ENCODE measurements around the gene DNAAF5. TPM values are rescaled to one million over a fixed set of nuclear protein-coding genes. Genes with fewer than 3 reads are reported as not detected.

Gene DNAAF5
- total and polyA plus RNA-seq, 2 of the 13 experiments (the other 11 are each of a cell fraction or from before 2014, with no cell fraction given), result 11.9 to 21.5 TPM

GRCh38 chr7:713139-713457 lies 13.4 kb upstream of the DNAAF5 start (continued):
- TF ChIP-seq, protein P1, sequence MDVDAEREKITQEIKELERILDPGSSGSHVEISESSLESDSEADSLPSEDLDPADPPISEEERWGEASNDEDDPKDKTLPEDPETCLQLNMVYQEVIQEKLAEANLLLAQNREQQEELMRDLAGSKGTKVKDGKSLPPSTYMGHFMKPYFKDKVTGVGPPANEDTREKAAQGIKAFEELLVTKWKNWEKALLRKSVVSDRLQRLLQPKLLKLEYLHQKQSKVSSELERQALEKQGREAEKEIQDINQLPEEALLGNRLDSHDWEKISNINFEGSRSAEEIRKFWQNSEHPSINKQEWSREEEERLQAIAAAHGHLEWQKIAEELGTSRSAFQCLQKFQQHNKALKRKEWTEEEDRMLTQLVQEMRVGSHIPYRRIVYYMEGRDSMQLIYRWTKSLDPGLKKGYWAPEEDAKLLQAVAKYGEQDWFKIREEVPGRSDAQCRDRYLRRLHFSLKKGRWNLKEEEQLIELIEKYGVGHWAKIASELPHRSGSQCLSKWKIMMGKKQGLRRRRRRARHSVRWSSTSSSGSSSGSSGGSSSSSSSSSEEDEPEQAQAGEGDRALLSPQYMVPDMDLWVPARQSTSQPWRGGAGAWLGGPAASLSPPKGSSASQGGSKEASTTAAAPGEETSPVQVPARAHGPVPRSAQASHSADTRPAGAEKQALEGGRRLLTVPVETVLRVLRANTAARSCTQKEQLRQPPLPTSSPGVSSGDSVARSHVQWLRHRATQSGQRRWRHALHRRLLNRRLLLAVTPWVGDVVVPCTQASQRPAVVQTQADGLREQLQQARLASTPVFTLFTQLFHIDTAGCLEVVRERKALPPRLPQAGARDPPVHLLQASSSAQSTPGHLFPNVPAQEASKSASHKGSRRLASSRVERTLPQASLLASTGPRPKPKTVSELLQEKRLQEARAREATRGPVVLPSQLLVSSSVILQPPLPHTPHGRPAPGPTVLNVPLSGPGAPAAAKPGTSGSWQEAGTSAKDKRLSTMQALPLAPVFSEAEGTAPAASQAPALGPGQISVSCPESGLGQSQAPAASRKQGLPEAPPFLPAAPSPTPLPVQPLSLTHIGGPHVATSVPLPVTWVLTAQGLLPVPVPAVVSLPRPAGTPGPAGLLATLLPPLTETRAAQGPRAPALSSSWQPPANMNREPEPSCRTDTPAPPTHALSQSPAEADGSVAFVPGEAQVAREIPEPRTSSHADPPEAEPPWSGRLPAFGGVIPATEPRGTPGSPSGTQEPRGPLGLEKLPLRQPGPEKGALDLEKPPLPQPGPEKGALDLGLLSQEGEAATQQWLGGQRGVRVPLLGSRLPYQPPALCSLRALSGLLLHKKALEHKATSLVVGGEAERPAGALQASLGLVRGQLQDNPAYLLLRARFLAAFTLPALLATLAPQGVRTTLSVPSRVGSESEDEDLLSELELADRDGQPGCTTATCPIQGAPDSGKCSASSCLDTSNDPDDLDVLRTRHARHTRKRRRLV (CRISPR knock-in tag; IDR thresholded peaks at IDR 0.05), result no peak

GRCh38 chr7:713488-714230 lies 12.8 kb upstream of the DNAAF5 start:
- Histone ChIP-seq H3K27me3 (ENCODE audit: control insufficient read depth in 1 of 2, insufficient read depth in 2 of 2, low read length in 2 of 2) (no peaks in the 10 kb centered on the region), H3K27ac (ENCODE audit: extremely low read length, insufficient read depth, low read length) (no peak overlapping the region), H3K9me3 (ENCODE audit: low read length) (no peaks in the 10 kb centered on the region), H3K4me1 (ENCODE audit: insufficient read depth, low read length) (no peaks in the 10 kb centered on the region), H3K4me3 (replicated peaks in 1 of 3; ENCODE audit: insufficient read depth in 1 of 3, low read depth in 2 of 3, low read length in 3 of 3) (no peak overlapping the region), H3K4me2 (ENCODE audit: low read depth, low read length) (no peak overlapping the region), H3K9ac (ENCODE audit: insufficient read depth, low read depth, low read length) (no peak overlapping the region), H3K36me3 (replicated peaks in 1 of 2; ENCODE audit: control insufficient read depth in 1 of 2, insufficient read depth in 2 of 2, low read length in 2 of 2) (peaks cover 5 to 11% of the 10 kb centered on the region in 2 experiments; a peak in 4 of 5 replicates), H4K20me1 (ENCODE audit: insufficient read depth, low read length) (no peaks in the 10 kb centered on the region), H3K79me2 (ENCODE audit: insufficient read depth, low read length) (peaks cover 5% of the 10 kb centered on the region), H2AFZ (ENCODE audit: low read length) (no peak overlapping the region)
- DNase-seq (ENCODE audit: low spot score), result no peak
- WGBS (ENCODE audit: low lambda C conversion rate), result 92% methylated on average over 16 of the region's 16 CpGs
- ChIA-PET CTCF (ENCODE audit: low intra/inter-chr PET ratio, low total read pairs) (no interaction called here), POLR2A (no interaction called here)
- no TSS peak for BruUV-seq (replicated peaks)
- no peak for FAIRE-seq
- intact Hi-C loops (cut with micrococcal nuclease; ENCODE audit: unreplicated experiment) (no loop called here), in situ Hi-C loops (cut with HindIII; ENCODE audit: extremely low pct_ligation_motif_present, low pct_unique_long_range_greater_than_20kb) (no loop called here)
- TF ChIP-seq JUN (CRISPR knock-in tag; IDR thresholded peaks at IDR 0.05), result no peak
- no peak for TF ChIP-seq POGK (CRISPR knock-in tag; conservative IDR thresholded peaks at IDR 0.05)
- TF ChIP-seq TIGD3 (CRISPR knock-in tag; IDR thresholded peaks at IDR 0.05; ENCODE audit: borderline replicate concordance), result no peak
- no peak for TF ChIP-seq ZNF260 (CRISPR knock-in tag; IDR thresholded peaks at IDR 0.05; ENCODE audit: borderline replicate concordance, low read depth)
- TF ChIP-seq ZFP1 (CRISPR knock-in tag; IDR thresholded peaks at IDR 0.05), result no peak
- ATAC-seq, result no peak; the same call in 2 of the 3 replicates

All from HepG2 (cell line).